ENCODE results near the gene SPOCK1.

The SPOCK1 gene

GRCh38 chr5:137192293-137192743 lies 306.8 kb downstream of the SPOCK1 start:
- DNase-seq (ENCODE audit: low spot score) = no peak

GRCh38 chr5:137191179-137191578 lies 307.9 kb downstream of the SPOCK1 start:
- DNase-seq (ENCODE audit: low spot score) = no peak

GRCh38 chr5:137190441-137190840 lies 308.7 kb downstream of the SPOCK1 start:
- DNase-seq (ENCODE audit: low spot score) = no peak

- DNase-seq (ENCODE audit: low spot score) = no peak
Observed at GRCh38 chr5:137190031-137190430, 309.1 kb downstream of the SPOCK1 start.

GRCh38 chr5:137188566-137188965 lies 310.6 kb downstream of the SPOCK1 start:
- DNase-seq (ENCODE audit: low spot score) = no peak

- no peak for DNase-seq (ENCODE audit: low spot score)
Observed at GRCh38 chr5:137186759-137187461, 312.2 kb downstream of the SPOCK1 start.

- DNase-seq (ENCODE audit: low spot score) = no peak
Observed at GRCh38 chr5:137185193-137185592, 313.9 kb downstream of the SPOCK1 start.

- DNase-seq (ENCODE audit: low spot score) = no peak
Observed at GRCh38 chr5:137184734-137185133, 314.4 kb downstream of the SPOCK1 start.

- no peak for DNase-seq (ENCODE audit: low spot score)
Observed at GRCh38 chr5:137182576-137182975, 316.6 kb downstream of the SPOCK1 start.

GRCh38 chr5:137181667-137182066 lies 317.5 kb downstream of the SPOCK1 start:
- no peak for DNase-seq (ENCODE audit: low spot score)

- DNase-seq (ENCODE audit: low spot score) = no peak
Observed at GRCh38 chr5:137179203-137179602, 319.9 kb downstream of the SPOCK1 start.

GRCh38 chr5:137176609-137177008 lies 322.5 kb downstream of the SPOCK1 start:
- no peak for DNase-seq (ENCODE audit: low spot score)

GRCh38 chr5:137176126-137176525 lies 323.0 kb downstream of the SPOCK1 start:
- no peak for DNase-seq (ENCODE audit: low spot score)

GRCh38 chr5:137174196-137174595 lies 324.9 kb downstream of the SPOCK1 start:
- no peak for DNase-seq (ENCODE audit: low spot score)

GRCh38 chr5:137172258-137172657 lies 326.9 kb downstream of the SPOCK1 start:
- no peak for DNase-seq (ENCODE audit: low spot score)

- no peak for DNase-seq (ENCODE audit: low spot score)
Observed at GRCh38 chr5:137167187-137167586, 331.9 kb downstream of the SPOCK1 start.

- DNase-seq (ENCODE audit: low spot score) = no peak
Observed at GRCh38 chr5:137164961-137165360, 334.2 kb downstream of the SPOCK1 start.

GRCh38 chr5:137164536-137164935 lies 334.6 kb downstream of the SPOCK1 start:
- no peak for DNase-seq (ENCODE audit: low spot score)

- no peak for DNase-seq (ENCODE audit: low spot score)
Observed at GRCh38 chr5:137158691-137159090, 340.4 kb downstream of the SPOCK1 start.

GRCh38 chr5:137156180-137156579 lies 342.9 kb downstream of the SPOCK1 start:
- no peak for DNase-seq (ENCODE audit: low spot score)

GRCh38 chr5:137155261-137156000 lies 343.7 kb downstream of the SPOCK1 start:
- no peak for DNase-seq (ENCODE audit: low spot score)

- DNase-seq (ENCODE audit: low spot score) = no peak
Observed at GRCh38 chr5:137152616-137153015, 346.5 kb downstream of the SPOCK1 start.

- no peak for DNase-seq (ENCODE audit: low spot score)
Observed at GRCh38 chr5:137148655-137149054, 350.5 kb downstream of the SPOCK1 start.

GRCh38 chr5:137148159-137148558 lies 351.0 kb downstream of the SPOCK1 start:
- no peak for DNase-seq (ENCODE audit: low spot score)
